CD14-positive monocyte (primary cell): ENCODE results near the gene GPC6. TPM values are rescaled to one million over a fixed set of nuclear protein-coding genes. Genes with fewer than 3 reads are reported as not detected.

Source experiments
- DNase-seq, 3 donors: peaks; one replicate each; pipeline ENCODE4 v3.0.0-alpha.2; 2011 to 2022
- H2AFZ ChIP-seq: 2 replicates; pipeline ENCODE4 v1.6.0; 2012; ENCODE audit warnings: mild to moderate bottlenecking, low read depth, low read length, inconsistent platforms; ENCODE audit not compliant: insufficient read depth, poor library complexity, severe bottlenecking
- H3K27ac ChIP-seq, 2 donors: 1 replicate in 1 of 2; 2 replicates in 1 of 2; pipeline ENCODE4 v1.5.1; 2012 to 2013; ENCODE audit warnings: low read length in 2 of 2, control low read depth in 1 of 2, inconsistent platforms in 1 of 2, low read depth in 1 of 2, mild to moderate bottlenecking in 1 of 2
- H3K27me3 ChIP-seq, 2 donors: one replicate each; pipeline versions ENCODE4 v1.6.0 to v1.6.1; 2011 to 2013; ENCODE audit warnings: low read length in 2 of 2; ENCODE audit not compliant: control insufficient read depth in 2 of 2, insufficient read depth in 2 of 2
- H3K36me3 ChIP-seq, 2 donors: replicated peaks in 1 of 2; 1 replicate in 1 of 2; 2 replicates in 1 of 2; pipeline versions ENCODE4 v1.5.1 to v1.6.1; 2012 to 2013; ENCODE audit warnings: low read length in 2 of 2, control low read depth in 1 of 2, inconsistent platforms in 1 of 2, mild to moderate bottlenecking in 1 of 2; ENCODE audit not compliant: insufficient read depth in 2 of 2, control insufficient read depth in 1 of 2
- H3K4me1 ChIP-seq, 2 donors: 1 replicate in 1 of 2; 2 replicates in 1 of 2; pipeline versions ENCODE4 v1.5.1 to v1.6.1; 2012 to 2013; ENCODE audit warnings: low read length in 2 of 2, control low read depth in 1 of 2, inconsistent platforms in 1 of 2, mild to moderate bottlenecking in 1 of 2, moderate library complexity in 1 of 2; ENCODE audit not compliant: insufficient read depth in 2 of 2, control insufficient read depth in 1 of 2
- H3K4me2 ChIP-seq: replicated peaks from 2 replicates; pipeline ENCODE3; 2012; ENCODE audit warnings: low read length, moderate library complexity, mild to moderate bottlenecking; ENCODE audit not compliant: poor library complexity, severe bottlenecking; ENCODE audit errors: extremely low read depth
- H3K4me3 ChIP-seq, 3 experiments: fragments of 200-600 bp in 1 of 3; sonication (generic) in 1 of 3; replicated peaks in 1 of 3; 1 replicate in 2 of 3; 2 replicates in 1 of 3; pipeline ENCODE4 v1.5.1; 2011 to 2013; ENCODE audit warnings: low read length in 3 of 3, mild to moderate bottlenecking in 3 of 3, control low read depth in 2 of 3, low read depth in 2 of 3, inconsistent platforms in 1 of 3, moderate library complexity in 1 of 3
- H3K79me2 ChIP-seq: 2 replicates; pipeline ENCODE4 v1.6.0; 2012; ENCODE audit warnings: mild to moderate bottlenecking, control low read depth, inconsistent platforms, low read length, moderate library complexity; ENCODE audit not compliant: insufficient read depth
- H3K9ac ChIP-seq: 2 replicates; pipeline ENCODE4 v1.6.0; 2017; ENCODE audit warnings: low read length, mild to moderate bottlenecking; ENCODE audit not compliant: insufficient read depth, poor library complexity, severe bottlenecking
- H3K9me3 ChIP-seq, 2 donors: replicated peaks in 1 of 2; 1 replicate in 1 of 2; 2 replicates in 1 of 2; pipeline versions ENCODE4 v1.5.1 to v1.6.1; 2012 to 2013; ENCODE audit warnings: low read length in 2 of 2, control low read depth in 1 of 2; ENCODE audit not compliant: control insufficient read depth in 1 of 2, insufficient read depth in 1 of 2
- H4K20me1 ChIP-seq: 2 replicates; pipeline ENCODE4 v1.6.0; 2012; ENCODE audit warnings: mild to moderate bottlenecking, low read length, control low read depth, moderate library complexity; ENCODE audit not compliant: insufficient read depth
- H3K27ac Mint-ChIP-seq, 7 donors: one replicate each; pipeline ENCODE4 v1.8.0; 2020; ENCODE audit warnings: mild to moderate bottlenecking in 7 of 7, mixed read lengths in 7 of 7, moderate library complexity in 6 of 7, inconsistent platforms in 2 of 7
- H3K27me3 Mint-ChIP-seq, 3 donors: one replicate each; pipeline ENCODE4 v1.8.0; 2021 to 2022; ENCODE audit warnings: low read depth in 3 of 3, mild to moderate bottlenecking in 3 of 3, mixed read lengths in 3 of 3, moderate library complexity in 3 of 3, inconsistent platforms in 1 of 3
- H3K36me3 Mint-ChIP-seq, 2 donors: one replicate each; pipeline ENCODE4 v1.8.0; 2020; ENCODE audit warnings: mixed read lengths in 2 of 2, inconsistent platforms in 1 of 2, mild to moderate bottlenecking in 1 of 2
- H3K4me1 Mint-ChIP-seq: one replicate; pipeline ENCODE4 v1.8.0; 2020; ENCODE audit warnings: mild to moderate bottlenecking, mixed read lengths
- H3K4me3 Mint-ChIP-seq, 2 donors: one replicate each; pipeline ENCODE4 v1.8.0; 2020; ENCODE audit warnings: mild to moderate bottlenecking in 2 of 2, mixed read lengths in 2 of 2, moderate library complexity in 1 of 2
- H3K9me3 Mint-ChIP-seq, 7 donors: one replicate each; pipeline ENCODE4 v1.8.0; 2020 to 2022; ENCODE audit warnings: mixed read lengths in 7 of 7, mild to moderate bottlenecking in 6 of 7, moderate library complexity in 6 of 7, inconsistent platforms in 2 of 7
- WGBS: methylation state at CpG from one replicate; pipeline ENCODE4 v1.1.5; 2013; ENCODE audit warnings: missing lambda C conversion rate; ENCODE audit not compliant: insufficient coverage; 5-methylcytosine and 5-hydroxymethylcytosine counted together
- intact Hi-C, 2 donors: fragments of 100-400 bp; cut with micrococcal nuclease; formaldehyde crosslinking; loops; one replicate each; pipeline versions ENCODE4 v1.15.0 to v1.15.1; 2023
- polyA plus RNA-seq, 3 donors: library from polyadenylated mRNA; depleted of rRNA in 1 of 3; unstranded in 2 of 3; stranded (reverse) in 1 of 3; fragments of 300-500 nt in 2 of 3; fragments of >200 nt in 1 of 3; fragmentation: Illumina TruSeq in 2 of 3; gene quantifications; 1 replicate in 2 of 3; 2 replicates in 1 of 3; pipeline ENCODE4 v1.2.3, GENCODE V29; 2012 to 2021
- TF ChIP-seq, protein P1 (sequence below): fragments of 200-600 bp; IDR thresholded peaks from one replicate; pipeline ENCODE4 v1.8.0; 2022; ENCODE audit warnings: antibody characterized with exemption, mild to moderate bottlenecking

GPC6 gene
- polyA plus RNA-seq, 3 donors, result not detected

DNA sequence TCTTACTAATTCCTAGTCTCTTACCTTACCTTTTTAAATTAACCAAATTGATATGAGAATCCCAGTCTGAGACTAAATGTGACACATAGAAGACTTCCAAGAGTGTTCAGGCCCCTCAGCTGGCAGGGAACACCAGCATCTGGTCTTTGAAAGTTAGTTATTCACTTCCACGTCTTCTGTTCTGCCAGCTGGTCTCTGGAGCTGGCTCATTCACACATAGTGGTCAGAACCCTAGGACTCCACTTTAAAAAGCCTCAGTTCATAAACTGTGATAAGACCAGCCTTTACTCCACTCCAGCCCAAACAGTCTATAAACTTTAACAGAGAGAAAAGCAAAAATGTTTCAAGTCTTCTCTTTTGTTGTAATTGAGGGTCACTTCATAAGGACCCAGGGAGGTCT, 989.9 kb downstream of the GPC6 start:
- intact Hi-C loops, result no loop called here
- Histone ChIP-seq H3K36me3 (no peaks in the 10 kb centered on the region), H4K20me1 (no peaks in the 10 kb centered on the region), H3K4me2 (no peak overlapping the region), H3K27me3 (no peaks in the 10 kb centered on the region), H3K4me3 (no peak overlapping the region), H3K9me3 (no peaks in the 10 kb centered on the region), H2AFZ (no peak overlapping the region), H3K4me1 (no peaks in the 10 kb centered on the region), H3K27ac (no peak overlapping the region), H3K9ac (no peak overlapping the region), H3K79me2 (no peaks in the 10 kb centered on the region)
- Mint-ChIP-seq H3K4me3 (no peak overlapping the region), H3K36me3 (no peaks in the 10 kb centered on the region), H3K27me3 (no peaks in the 10 kb centered on the region), H3K9me3 (peaks cover 0 to 7% (median 0%) of the 10 kb centered on the region in 7 donors), H3K27ac (no peak overlapping the region), H3K4me1 (no peaks in the 10 kb centered on the region)
- TF ChIP-seq, protein P1, sequence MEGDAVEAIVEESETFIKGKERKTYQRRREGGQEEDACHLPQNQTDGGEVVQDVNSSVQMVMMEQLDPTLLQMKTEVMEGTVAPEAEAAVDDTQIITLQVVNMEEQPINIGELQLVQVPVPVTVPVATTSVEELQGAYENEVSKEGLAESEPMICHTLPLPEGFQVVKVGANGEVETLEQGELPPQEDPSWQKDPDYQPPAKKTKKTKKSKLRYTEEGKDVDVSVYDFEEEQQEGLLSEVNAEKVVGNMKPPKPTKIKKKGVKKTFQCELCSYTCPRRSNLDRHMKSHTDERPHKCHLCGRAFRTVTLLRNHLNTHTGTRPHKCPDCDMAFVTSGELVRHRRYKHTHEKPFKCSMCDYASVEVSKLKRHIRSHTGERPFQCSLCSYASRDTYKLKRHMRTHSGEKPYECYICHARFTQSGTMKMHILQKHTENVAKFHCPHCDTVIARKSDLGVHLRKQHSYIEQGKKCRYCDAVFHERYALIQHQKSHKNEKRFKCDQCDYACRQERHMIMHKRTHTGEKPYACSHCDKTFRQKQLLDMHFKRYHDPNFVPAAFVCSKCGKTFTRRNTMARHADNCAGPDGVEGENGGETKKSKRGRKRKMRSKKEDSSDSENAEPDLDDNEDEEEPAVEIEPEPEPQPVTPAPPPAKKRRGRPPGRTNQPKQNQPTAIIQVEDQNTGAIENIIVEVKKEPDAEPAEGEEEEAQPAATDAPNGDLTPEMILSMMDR, result no peak
- no peak for DNase-seq
- WGBS, result 80% methylated on average over 1 of the region's 1 CpG

- no peaks in the 10 kb centered on the region for H3K27me3 Mint-ChIP-seq
- Histone ChIP-seq H3K9me3 (no peaks in the 10 kb centered on the region), H3K36me3 (no peaks in the 10 kb centered on the region), H3K4me2 (no peak overlapping the region), H3K4me1 (no peaks in the 10 kb centered on the region), H3K27me3 (no peaks in the 10 kb centered on the region), H3K9ac (no peak overlapping the region), H3K79me2 (no peaks in the 10 kb centered on the region), H2AFZ (no peak overlapping the region), H4K20me1 (no peaks in the 10 kb centered on the region), H3K27ac (no peak overlapping the region), H3K4me3 (no peak overlapping the region)
- no peaks in the 10 kb centered on the region for H3K4me1 Mint-ChIP-seq
- no peak overlapping the region for H3K4me3 Mint-ChIP-seq
- no peak overlapping the region for H3K27ac Mint-ChIP-seq
- no peak for DNase-seq
- intact Hi-C loops, result no loop called here
- no peaks in the 10 kb centered on the region for H3K36me3 Mint-ChIP-seq
- 94% methylated on average over 2 of the region's 3 CpGs for WGBS
- peaks cover 0 to 7% (median 0%) of the 10 kb centered on the region in 7 donors for H3K9me3 Mint-ChIP-seq
- TF ChIP-seq, protein P1, result no peak
Measured at GRCh38 chr13:94217370-94217769, 990.8 kb downstream of the GPC6 start.
